ENCODE results near the gene SELENOV.

Gene SELENOV

GRCh38 chr19:39496063-39496462 is 18.9 kb upstream of the SELENOV start:
- DNase-seq, result no peak

- DNase-seq, result no peak
Measured at GRCh38 chr19:39497701-39497995, 17.3 kb upstream of the SELENOV start.

- DNase-seq, result no peak
Measured at GRCh38 chr19:39497996-39498797, 16.7 kb upstream of the SELENOV start.

GRCh38 chr19:39498798-39499642 is 15.9 kb upstream of the SELENOV start, which contains the start of gene DLL3:
Gene DLL3 (plus strand): TSS chr19:39498947. CDS start chr19:39498975, 28 bp downstream.
- DNase-seq, result no peak

- DNase-seq, result no peak
Measured at GRCh38 chr19:39499932-39500331, 15.0 kb upstream of the SELENOV start.

- DNase-seq, result no peak
Measured at GRCh38 chr19:39500543-39500942, 14.4 kb upstream of the SELENOV start.

- DNase-seq, result no peak
Measured at GRCh38 chr19:39501340-39501739, 13.6 kb upstream of the SELENOV start.

- peak; percentile 74 for DNase-seq
Measured at GRCh38 chr19:39502640-39503417, 12.1 kb upstream of the SELENOV start.

- no peak for DNase-seq
Measured at GRCh38 chr19:39506598-39506943, 8.4 kb upstream of the SELENOV start.

GRCh38 chr19:39506944-39507714 is 7.8 kb upstream of the SELENOV start:
- peak; percentile 48 for DNase-seq

GRCh38 chr19:39507715-39508364 is 7.1 kb upstream of the SELENOV start:
- DNase-seq, result no peak

GRCh38 chr19:39508629-39509028 is 6.3 kb upstream of the SELENOV start:
- DNase-seq, result no peak

- no peak for DNase-seq
Measured at GRCh38 chr19:39509233-39509632, 5.7 kb upstream of the SELENOV start.

- no peak for DNase-seq
Measured at GRCh38 chr19:39512988-39513387, 2.0 kb upstream of the SELENOV start.

- peak; percentile 34 for DNase-seq
Measured at GRCh38 chr19:39515551-39516191, 732 bp downstream of the SELENOV start.

GRCh38 chr19:39516270-39516669 is 1.3 kb downstream of the SELENOV start:
- DNase-seq, result no peak

GRCh38 chr19:39517432-39517831 is 2.5 kb downstream of the SELENOV start:
- no peak for DNase-seq

GRCh38 chr19:39518458-39518857 is 3.5 kb downstream of the SELENOV start:
- DNase-seq, result no peak

- no peak for DNase-seq
Measured at GRCh38 chr19:39518975-39519374, 4.0 kb downstream of the SELENOV start.

- DNase-seq, result no peak
Measured at GRCh38 chr19:39520541-39521484, 5.9 kb downstream of the SELENOV start.
